ENCODE results near the gene OGDH. TPM values are rescaled to one million over a fixed set of nuclear protein-coding genes. Genes with fewer than 3 reads are reported as not detected.
A peak's percentile ranks its signal among the peaks of the same experiment; 100 is the strongest.

The OGDH gene
- total and polyA plus RNA-seq, 10 of the 15 experiments (the other 5 are each of a cell fraction or from before 2014, with no cell fraction given): 4.1 to 103 (median 48.4) TPM

GRCh38 chr7:44606341-44607140 lies at the start of gene OGDH (continued):
- TF ChIP-seq KDM1A (IDR thresholded peaks at IDR 0.05; ENCODE audit: borderline replicate concordance) (no peak), PKNOX1 (IDR thresholded peaks at IDR 0.05) (peak; percentile 99), STAT3 (IDR thresholded peaks at IDR 0.05; ENCODE audit: low read depth, low read length) (no peak), ETV6 (conservative IDR thresholded peaks at IDR 0.05 in 1 of 2, IDR thresholded peaks at IDR 0.05 in 1 of 2; ENCODE audit: borderline replicate concordance in 1 of 2, low read depth in 1 of 2) (no peak), POLR2A (IDR thresholded peaks at IDR 0.05; ENCODE audit: low read depth, low read length) (peak; percentile 95), E2F8 (IDR thresholded peaks at IDR 0.05; ENCODE audit: low read depth, partially characterized antibody) (peak; percentile 82), FOS (IDR thresholded peaks at IDR 0.05; ENCODE audit: borderline replicate concordance, extremely low read depth, insufficient read length) (peak; percentile 72), RB1 (IDR thresholded peaks at IDR 0.05; ENCODE audit: borderline replicate concordance) (0 out of 2 replicates have a peak, but pooled peaks have one; percentile 36), MTA3 (IDR thresholded peaks at IDR 0.05; ENCODE audit: borderline replicate concordance, low read length) (no peak), NR2C2 (IDR thresholded peaks at IDR 0.05; ENCODE audit: borderline replicate concordance, control insufficient read depth, insufficient read length, low read depth) (no peak), SMAD1 (IDR thresholded peaks at IDR 0.05; ENCODE audit: low read depth, partially characterized antibody) (peak; percentile 19), NFYA (IDR thresholded peaks at IDR 0.05; ENCODE audit: borderline replicate concordance, low read depth, low read length) (peak; percentile 52), SIX5 (IDR thresholded peaks at IDR 0.05; ENCODE audit: low read depth, low read length, severe bottlenecking) (no peak), NRF1 (conservative IDR thresholded peaks at IDR 0.05; ENCODE audit: low read depth, low read length) (peak; percentile 39; the same call in 1 of the 2 replicates), TCF12 (IDR thresholded peaks at IDR 0.05; ENCODE audit: low read depth, low read length) (peak; percentile 99), JUND (IDR thresholded peaks at IDR 0.05; ENCODE audit: low read depth, low read length) (peak; percentile 26; the same call in 1 of the 2 replicates), MYC (IDR thresholded peaks at IDR 0.05; ENCODE audit: insufficient read depth, insufficient read length, insufficient replicate concordance, low read length, severe bottlenecking) (no peak), CHD1 (IDR thresholded peaks at IDR 0.05; ENCODE audit: low read depth, low read length) (no peak), BHLHE40 (IDR thresholded peaks at IDR 0.05; ENCODE audit: borderline replicate concordance in 1 of 2, low read depth in 2 of 2, low read length in 1 of 2) (peak; percentile 13 to 82; a peak in 2 of 4 replicates), E4F1 (IDR thresholded peaks at IDR 0.05; ENCODE audit: borderline replicate concordance, partially characterized antibody) (peak; percentile 44), ASH2L (IDR thresholded peaks at IDR 0.05; ENCODE audit: borderline replicate concordance, low read depth) (0 out of 2 replicates have a peak, but pooled peaks have one; percentile 79), ZNF207 (IDR thresholded peaks at IDR 0.05; ENCODE audit: borderline replicate concordance) (peak; percentile 18; the same call in 1 of the 2 replicates)
